Stimulated activated CD8-positive, alpha-beta memory T cell treated with anti-CD3 and anti-CD28 coated beads, Interleukin-2, amount 100 ng/mL, for 1 hour (primary cell): ENCODE measurements around the gene FARS2.

Experiments
- DNase-seq, 2 donors: peaks; one replicate each; pipeline ENCODE4 v3.0.0-alpha.2; 2020; ENCODE audit warnings: low read depth in 2 of 2

Gene FARS2

DNA sequence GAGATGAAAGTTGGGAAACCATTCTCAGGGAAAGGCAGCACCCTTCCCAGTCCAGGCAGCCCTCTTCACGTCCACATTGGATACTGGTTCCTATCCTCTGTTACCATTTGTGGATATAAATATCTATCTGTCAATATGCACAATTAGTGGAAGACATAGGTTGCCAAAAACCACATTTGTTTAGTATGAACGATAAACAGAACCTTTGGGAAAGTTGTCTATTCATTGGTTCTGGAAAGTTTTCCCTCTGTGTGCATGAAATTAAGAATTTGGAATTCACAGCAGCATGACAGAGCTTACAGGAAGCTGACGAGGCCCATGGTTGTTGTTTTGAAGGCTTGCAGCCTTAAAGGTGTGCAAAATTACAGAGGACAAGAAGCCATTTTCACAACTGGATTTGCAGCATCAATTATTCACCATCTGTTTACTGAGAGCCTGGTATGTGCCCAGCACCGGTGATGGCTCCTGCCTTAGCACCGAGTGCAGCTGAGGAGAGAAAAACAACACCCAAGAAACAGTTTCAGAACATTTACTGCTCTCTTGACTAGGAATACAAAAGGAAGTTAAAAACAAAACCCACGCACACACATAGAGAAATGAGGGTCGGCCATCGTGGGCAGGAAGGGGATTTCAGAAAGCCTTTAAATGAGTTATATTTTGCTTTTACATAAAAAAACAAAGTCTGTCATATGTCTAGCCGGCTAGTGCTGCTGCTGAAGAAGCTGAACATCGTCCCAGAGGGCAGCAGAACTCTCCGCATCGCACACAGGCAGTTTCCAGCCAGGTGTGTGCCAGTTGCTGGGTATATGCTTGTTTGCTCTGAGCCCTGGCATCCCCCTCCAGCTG lies 319.6 kb downstream of the FARS2 start:
- no peak for DNase-seq

- no peak for DNase-seq
Observed at GRCh38 chr6:5582762-5583161, 321.4 kb downstream of the FARS2 start.

DNA sequence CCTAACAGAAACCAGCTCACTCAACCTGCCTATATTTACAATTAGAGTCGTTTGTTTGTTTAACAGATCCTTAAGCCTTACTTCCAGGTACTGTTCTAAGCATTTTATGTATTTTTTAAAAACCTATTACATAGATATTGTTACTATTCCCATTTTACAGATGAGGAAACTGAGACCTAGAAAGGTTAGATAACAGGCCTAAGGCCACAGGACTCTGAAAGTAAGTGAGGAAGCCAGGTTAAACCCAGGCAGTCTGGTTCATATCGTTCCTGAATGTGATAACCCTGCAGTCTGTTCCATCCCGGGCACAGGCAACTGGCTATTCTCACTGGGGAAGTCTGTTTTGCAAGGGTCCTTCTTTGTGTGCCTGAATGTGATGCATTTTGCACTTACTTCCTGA lies 322.2 kb downstream of the FARS2 start:
- DNase-seq, result no peak

- DNase-seq, result no peak
Observed at GRCh38 chr6:5584078-5584482, 322.8 kb downstream of the FARS2 start.

DNA sequence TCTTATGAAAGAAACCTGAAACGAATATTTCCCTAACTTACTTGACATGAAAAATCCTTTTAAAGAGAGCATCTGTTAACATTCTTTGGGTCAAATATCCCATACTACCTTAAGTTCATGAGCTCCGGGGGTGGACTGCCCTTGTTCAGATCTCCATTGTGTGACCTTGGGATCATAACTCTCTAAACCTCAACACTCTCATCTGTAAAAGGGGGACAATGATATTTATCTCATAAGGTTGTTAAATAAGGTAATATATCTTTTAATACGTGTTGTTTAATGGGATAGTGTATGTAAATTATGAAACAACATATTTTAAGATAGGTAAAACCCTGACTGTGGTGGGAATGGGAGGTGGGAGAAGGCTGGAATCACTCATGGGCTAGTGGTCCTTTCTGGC lies 326.3 kb downstream of the FARS2 start:
- no peak for DNase-seq

- DNase-seq, result no peak
Observed at GRCh38 chr6:5589422-5590141, 328.3 kb downstream of the FARS2 start.

DNA sequence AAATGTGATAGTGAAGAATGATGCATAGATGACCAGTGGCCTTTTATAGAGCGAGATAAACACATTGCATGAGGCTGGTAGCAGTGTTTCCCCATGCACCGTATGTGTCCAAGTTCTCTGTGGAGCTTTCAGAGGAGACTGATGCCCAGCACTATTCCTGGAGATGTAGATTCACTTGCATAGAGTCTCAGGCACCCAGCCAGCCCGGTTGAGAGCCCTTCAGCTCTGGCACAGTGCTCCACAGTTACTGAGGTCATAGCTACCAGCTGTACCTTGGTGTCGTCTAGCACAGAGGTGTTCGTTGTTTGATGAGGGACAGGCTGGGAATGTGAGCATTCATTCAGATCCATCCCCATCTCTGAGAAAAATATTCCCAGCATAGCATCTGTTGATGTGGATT lies 328.9 kb downstream of the FARS2 start:
- DNase-seq, result no peak

DNA sequence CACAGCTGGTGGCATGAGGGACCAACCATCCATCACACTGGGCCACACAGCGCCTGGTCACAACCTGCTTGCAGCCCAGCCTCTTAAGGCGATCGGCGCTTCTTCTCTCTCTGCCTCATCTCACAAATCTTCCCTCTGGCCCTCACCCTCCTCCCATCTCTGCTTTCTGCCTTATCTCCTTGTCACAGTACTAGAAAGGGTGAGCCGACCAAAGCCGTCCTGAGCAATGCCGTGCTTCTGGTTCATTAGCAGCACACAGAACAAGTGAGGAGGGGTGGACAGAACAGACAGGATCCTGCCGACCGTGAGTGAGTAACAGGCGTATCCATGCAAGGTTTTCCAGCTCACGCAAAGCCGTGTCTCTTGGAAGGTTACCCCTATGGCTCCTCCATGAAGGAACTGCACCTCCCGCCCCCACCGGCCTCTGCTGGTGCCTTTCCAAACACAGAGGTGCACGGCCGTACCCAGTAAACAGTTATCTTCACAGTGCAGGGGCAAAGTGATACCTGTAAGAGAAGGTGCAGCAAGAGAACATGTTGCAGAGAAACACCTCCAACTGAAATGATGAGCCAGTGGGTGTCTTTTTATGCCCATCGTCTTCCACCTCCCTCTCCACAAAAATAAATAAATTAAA lies 331.7 kb downstream of the FARS2 start:
- DNase-seq, result no peak

- no peak for DNase-seq
Observed at GRCh38 chr6:5595184-5595583, 333.9 kb downstream of the FARS2 start.

DNA sequence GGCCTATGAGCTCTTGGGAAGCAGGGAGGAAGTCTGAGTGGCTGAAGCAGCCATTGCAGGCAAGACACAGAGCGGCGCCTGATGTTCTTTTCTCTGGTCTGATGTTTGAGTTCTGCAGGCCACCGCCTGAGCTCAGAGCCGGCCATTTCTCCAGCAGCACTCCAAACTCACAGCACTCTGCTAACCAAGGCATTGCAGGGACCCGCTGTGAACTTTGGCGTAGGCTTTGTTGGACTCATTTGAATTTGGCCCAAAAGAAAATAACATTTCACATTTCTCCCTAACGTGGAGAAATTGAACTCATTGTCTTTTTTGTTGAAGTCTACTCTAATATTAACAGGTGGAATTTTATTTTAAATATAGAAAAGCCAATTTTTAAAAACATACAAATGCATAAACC lies 336.1 kb downstream of the FARS2 start:
- DNase-seq, result no peak

DNA sequence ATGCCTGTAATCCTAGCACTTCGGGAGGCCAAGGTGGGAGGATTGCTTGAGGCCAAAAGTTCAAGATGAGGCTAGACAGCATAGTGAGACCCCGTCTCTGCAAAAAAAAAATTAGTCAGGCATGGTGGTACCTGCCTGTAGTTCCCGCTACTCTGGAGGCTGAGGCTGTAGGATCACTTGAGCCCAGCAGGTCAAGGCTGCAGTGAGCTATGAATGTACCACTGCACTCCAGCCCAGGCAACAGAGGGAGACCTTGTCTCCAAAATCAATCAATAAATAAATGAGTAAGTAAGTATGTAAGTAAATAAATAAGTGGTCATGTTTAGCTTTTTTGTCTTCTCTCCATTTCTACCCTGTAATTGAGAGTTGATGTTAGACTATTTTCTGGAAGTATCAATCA lies 336.8 kb downstream of the FARS2 start:
- DNase-seq, result no peak

- DNase-seq, result no peak
Observed at GRCh38 chr6:5599127-5599526, 337.8 kb downstream of the FARS2 start.

GRCh38 chr6:5605937-5606336 lies 344.6 kb downstream of the FARS2 start:
- no peak for DNase-seq

- DNase-seq, result no peak
Observed at GRCh38 chr6:5606546-5606945, 345.2 kb downstream of the FARS2 start.

DNA sequence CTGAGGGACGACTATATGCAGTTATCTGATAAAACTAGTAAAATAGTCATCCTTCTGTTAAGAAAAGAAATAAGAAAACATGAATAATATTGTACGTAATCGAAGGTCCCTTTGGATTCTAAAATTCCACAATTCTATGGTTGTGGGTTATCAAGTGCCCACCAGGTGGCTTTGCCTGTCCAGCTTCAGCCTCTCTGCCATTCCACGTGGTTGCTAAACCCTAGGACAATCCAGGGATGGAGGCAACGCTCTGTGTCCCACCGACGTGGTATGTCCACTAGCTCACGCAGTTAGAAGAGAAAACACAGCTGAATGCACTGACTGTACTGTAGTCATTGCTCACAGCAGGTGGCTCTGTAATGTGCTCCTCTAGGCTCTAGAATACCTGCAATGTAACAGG lies 349.3 kb downstream of the FARS2 start:
- no peak for DNase-seq

GRCh38 chr6:5617179-5617578 lies 355.9 kb downstream of the FARS2 start:
- no peak for DNase-seq

GRCh38 chr6:5619249-5619648 lies 357.9 kb downstream of the FARS2 start:
- no peak for DNase-seq

DNA sequence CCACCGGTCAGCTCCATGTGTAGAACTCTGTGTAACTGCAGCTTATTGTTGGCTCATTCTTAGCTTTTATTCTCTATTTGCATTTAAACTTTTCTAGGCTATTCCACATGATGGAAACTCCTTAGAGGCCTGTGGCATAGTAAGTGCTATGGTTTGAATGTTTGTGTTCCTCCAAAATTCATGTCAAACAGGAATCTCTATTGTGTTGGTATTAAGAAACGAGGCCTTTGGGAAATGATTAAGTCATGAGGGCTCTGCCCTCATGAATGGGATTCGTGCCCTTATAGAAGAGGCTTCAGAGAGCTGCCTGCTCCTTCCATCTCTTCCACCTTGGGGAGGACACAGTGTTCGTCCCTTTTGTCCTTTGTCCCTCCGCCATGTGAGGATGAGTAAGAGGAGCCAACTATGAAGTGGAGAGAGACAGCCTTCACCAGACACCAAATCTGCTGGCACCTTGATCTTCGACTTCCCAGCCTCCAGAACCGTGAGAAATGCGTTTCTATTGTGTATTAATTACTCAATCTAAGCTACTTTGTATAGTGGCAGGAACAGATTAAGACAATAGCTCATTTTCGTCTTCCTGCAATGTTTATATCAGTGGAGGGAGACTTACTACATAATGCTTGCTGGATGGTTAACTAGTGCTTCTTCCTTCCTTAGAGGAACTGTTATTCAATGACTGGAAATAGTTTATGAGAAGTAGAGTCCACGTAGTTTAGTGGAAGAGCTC lies 361.1 kb downstream of the FARS2 start:
- DNase-seq, result no peak

DNA sequence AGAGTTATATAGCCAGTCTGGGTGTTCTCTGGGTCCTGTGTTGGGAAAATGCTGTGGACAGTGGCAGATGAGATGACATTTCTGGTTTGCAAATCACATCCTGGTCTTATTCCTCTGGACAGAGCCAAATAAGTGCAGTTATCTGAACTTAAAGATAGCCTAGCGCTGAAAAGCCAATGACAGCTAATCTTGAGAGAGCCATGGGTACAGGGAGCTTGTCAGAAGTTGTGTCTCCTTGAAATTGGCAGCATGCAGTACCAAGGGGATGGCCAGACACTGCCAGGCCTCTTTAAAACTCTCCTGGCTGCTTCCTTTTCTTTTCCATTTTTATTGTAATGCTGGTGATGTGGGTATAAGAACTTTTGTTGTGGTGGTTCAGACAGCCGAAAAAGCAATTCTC lies 362.5 kb downstream of the FARS2 start:
- no peak for DNase-seq

GRCh38 chr6:5624256-5624655 lies 362.9 kb downstream of the FARS2 start:
- no peak for DNase-seq

- no peak for DNase-seq
Observed at GRCh38 chr6:5626727-5627426, 365.6 kb downstream of the FARS2 start.

DNA sequence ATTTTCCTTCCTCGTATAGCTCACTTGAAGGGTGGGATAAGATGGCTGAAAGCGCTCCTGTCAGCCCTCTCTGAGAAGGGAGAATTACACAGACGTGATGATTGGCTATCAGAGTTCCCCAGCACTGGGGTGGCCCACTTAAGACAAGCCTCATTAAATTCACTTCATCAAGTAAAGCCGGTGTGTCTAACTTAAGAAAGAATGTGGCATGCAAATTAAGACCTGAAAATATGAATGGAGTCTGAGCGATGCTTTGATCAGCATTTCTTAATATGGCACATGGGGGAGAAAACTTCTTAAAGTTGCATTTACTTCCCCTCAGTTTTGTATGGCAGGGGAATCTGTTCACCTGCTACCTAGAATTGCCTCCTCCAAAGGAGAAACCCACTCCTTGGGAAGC lies 369.3 kb downstream of the FARS2 start:
- DNase-seq, result no peak
